GM10248 (cell line): ENCODE data around the gene KLK7.

Experiments
- CTCF ChIA-PET: fragments of 300-600 bp; sonication (Branson Sonifier 250); formaldehyde crosslinking; extraction: SDS; loops from one replicate; lab custom pipeline; 2021; ENCODE audit warnings: antibody characterized with exemption; lab: Yijun Ruan, JAX
- POLR2A ChIA-PET: fragments of 350-650 bp; sonication (Branson Sonifier 250); formaldehyde crosslinking; extraction: SDS; loops from one replicate; lab custom pipeline; 2020; ENCODE audit warnings: antibody characterized with exemption; lab: Yijun Ruan, JAX
- DNase-seq: peaks from one replicate; pipeline ENCODE4 v3.0.0; 2012; ENCODE audit errors: extremely low spot score
- TF ChIP-seq, protein P1 (sequence below): IDR thresholded peaks from 2 replicates; pipeline ENCODE4 v1.5.1; 2012; ENCODE audit warnings: mild to moderate bottlenecking, low read depth; ENCODE audit errors: extremely low read depth, missing control alignments, control extremely low read depth

KLK7 gene

DNA sequence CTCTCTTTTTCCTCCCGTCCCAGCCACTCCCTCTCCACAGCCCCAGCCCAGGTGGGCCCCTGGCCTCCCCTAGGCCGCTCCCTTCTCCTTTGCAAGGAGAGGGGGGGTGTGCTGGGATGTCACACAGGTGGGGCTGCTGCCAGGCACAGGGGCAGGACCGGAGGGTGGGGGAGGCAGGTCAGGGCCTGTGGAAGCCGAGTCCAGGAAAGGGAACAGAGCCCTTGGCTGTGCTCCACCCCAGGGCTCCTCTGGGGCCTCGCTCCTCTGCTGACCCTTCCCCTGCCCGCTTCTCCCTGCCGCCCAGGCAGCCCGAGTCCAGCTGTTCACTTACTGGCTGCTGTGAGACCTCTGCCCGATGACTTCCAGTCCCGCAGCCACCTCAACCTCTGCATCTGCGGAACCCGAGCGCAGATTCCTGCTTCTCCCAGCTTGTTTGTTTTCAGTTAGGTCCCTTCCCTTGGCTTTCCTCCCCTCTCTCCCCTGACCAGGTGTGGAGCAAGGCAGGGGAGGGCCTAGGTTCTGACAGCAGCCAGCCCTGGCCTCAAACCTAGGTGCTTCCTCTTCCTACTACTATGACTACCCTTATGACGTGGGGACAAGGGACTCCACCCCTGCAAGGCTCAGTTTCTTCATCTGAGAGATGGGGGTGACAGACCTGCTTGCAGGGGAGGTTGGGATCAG, 43.5 kb upstream of the KLK7 start:
- CTCF ChIA-PET, result no interaction called here
- POLR2A ChIA-PET, result no interaction called here
- TF ChIP-seq, protein P1, sequence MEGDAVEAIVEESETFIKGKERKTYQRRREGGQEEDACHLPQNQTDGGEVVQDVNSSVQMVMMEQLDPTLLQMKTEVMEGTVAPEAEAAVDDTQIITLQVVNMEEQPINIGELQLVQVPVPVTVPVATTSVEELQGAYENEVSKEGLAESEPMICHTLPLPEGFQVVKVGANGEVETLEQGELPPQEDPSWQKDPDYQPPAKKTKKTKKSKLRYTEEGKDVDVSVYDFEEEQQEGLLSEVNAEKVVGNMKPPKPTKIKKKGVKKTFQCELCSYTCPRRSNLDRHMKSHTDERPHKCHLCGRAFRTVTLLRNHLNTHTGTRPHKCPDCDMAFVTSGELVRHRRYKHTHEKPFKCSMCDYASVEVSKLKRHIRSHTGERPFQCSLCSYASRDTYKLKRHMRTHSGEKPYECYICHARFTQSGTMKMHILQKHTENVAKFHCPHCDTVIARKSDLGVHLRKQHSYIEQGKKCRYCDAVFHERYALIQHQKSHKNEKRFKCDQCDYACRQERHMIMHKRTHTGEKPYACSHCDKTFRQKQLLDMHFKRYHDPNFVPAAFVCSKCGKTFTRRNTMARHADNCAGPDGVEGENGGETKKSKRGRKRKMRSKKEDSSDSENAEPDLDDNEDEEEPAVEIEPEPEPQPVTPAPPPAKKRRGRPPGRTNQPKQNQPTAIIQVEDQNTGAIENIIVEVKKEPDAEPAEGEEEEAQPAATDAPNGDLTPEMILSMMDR, result no peak
- DNase-seq, result no peak

DNA sequence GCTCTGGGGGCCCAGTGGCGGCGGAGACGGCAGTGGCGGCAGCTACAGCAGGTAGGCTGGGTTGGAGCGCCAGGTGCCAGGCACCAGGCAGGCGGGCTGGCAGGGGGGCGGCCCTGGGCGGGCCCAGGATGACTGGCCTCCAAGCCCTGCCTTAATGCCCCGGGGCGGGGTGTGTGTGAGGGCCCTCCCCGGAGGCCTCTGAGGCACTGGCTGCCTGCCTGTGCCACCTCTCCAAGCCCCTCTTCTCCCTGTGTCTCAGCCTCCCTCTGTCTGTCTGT, 42.8 kb upstream of the KLK7 start, which contains the start of gene KLK11:
TSS of gene KLK11 (minus strand) at position 63 of the 278 bp plus-strand sequence. CDS start 985 bp downstream, outside the sequence.
- POLR2A ChIA-PET, result no interaction called here
- no peak for DNase-seq
- TF ChIP-seq, protein P1, result no peak
- CTCF ChIA-PET, result no interaction called here

GRCh38 chr19:51025809-51026553, 42.3 kb upstream of the KLK7 start:
- ChIA-PET POLR2A (no interaction called here), CTCF (no interaction called here)
- no peak for DNase-seq
- TF ChIP-seq, protein P1, result no peak

DNA sequence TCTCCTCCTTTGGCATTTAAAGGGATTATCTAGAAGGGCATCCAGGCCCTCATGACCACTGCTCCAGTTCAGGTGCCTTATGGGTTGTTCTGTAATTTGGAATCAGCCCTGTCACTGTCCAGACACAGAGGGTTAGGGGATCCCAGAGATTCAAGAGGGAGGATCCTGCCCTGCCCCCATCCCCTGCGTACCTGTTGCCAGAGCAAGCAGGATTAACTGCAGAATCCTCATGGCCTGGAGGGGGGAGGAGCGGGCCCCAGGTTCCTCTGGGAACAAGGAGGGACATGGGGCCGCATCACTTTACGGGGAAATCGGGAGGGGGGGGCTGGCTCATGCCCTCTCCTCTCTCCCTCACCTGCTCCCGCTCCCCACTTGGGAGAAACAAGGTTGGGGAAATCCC, 41.7 kb upstream of the KLK7 start:
- TF ChIP-seq, protein P1, result no peak
- POLR2A ChIA-PET, result no interaction called here
- no peak for DNase-seq
- CTCF ChIA-PET, result no interaction called here

DNA sequence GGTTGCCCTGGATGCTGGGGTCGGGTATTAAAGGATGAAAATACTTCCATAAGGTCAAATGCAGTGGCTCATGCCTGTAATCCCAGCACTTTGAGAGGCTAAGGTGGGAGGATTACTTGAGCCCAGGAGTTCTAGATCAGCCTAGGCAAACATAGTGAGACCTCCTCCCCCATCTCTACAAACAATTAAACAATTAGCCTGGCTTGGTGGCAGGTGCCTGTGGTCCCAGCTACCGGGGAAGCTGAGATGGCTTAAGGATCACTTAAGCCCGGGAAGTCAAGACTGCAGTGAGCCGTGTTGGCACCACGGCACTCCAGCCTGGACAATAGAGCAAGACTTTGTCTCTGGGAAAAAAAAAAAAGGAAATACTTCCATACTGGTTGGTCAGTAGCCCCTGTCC, 41.2 kb upstream of the KLK7 start:
- TF ChIP-seq, protein P1, result no peak
- ChIA-PET CTCF (no interaction called here), POLR2A (no interaction called here)
- DNase-seq, result no peak

GRCh38 chr19:51023946-51024345, 40.2 kb upstream of the KLK7 start:
- POLR2A ChIA-PET, result no interaction called here
- TF ChIP-seq, protein P1, result no peak
- CTCF ChIA-PET, result no interaction called here
- no peak for DNase-seq
